ENCODE data around the gene EIPR1. TPM values are rescaled to one million over a fixed set of nuclear protein-coding genes. Genes with fewer than 3 reads are reported as not detected.

Gene EIPR1
- total and polyA plus RNA-seq, 2 donors (not counting 1 experiment from before 2014, with no cell fraction given) = 22.3 to 23.9 TPM

GRCh38 chr2:3324404-3325281, 53.0 kb downstream of the EIPR1 start:
- H3K36me3 ChIP-seq (ENCODE audit: control insufficient read depth, insufficient read depth, low read length) = no peaks in the 10 kb centered on the region
- TF ChIP-seq, protein P1, sequence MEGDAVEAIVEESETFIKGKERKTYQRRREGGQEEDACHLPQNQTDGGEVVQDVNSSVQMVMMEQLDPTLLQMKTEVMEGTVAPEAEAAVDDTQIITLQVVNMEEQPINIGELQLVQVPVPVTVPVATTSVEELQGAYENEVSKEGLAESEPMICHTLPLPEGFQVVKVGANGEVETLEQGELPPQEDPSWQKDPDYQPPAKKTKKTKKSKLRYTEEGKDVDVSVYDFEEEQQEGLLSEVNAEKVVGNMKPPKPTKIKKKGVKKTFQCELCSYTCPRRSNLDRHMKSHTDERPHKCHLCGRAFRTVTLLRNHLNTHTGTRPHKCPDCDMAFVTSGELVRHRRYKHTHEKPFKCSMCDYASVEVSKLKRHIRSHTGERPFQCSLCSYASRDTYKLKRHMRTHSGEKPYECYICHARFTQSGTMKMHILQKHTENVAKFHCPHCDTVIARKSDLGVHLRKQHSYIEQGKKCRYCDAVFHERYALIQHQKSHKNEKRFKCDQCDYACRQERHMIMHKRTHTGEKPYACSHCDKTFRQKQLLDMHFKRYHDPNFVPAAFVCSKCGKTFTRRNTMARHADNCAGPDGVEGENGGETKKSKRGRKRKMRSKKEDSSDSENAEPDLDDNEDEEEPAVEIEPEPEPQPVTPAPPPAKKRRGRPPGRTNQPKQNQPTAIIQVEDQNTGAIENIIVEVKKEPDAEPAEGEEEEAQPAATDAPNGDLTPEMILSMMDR (conservative IDR thresholded peaks at IDR 0.05 in 1 of 2, IDR thresholded peaks at IDR 0.05 in 1 of 2; ENCODE audit: low read depth in 1 of 2, low read length in 2 of 2) = no peak
- no peak for TF ChIP-seq EZH2 (IDR thresholded peaks at IDR 0.05; ENCODE audit: low read length, missing control alignments)
- no peak overlapping the region for H3K4me2 ChIP-seq (ENCODE audit: extremely low read depth, insufficient read depth, low read length)
- no peak overlapping the region for H3K9ac ChIP-seq (ENCODE audit: insufficient read depth, low read length)
- no peak overlapping the region for H3K27ac ChIP-seq (ENCODE audit: insufficient read depth, low read length)
- H3K4me3 ChIP-seq (replicated peaks in 1 of 4; ENCODE audit: control extremely low read depth in 1 of 4, insufficient read depth in 1 of 4, low read depth in 3 of 4, low read length in 4 of 4) = no peak overlapping the region
- H3K27me3 ChIP-seq (ENCODE audit: control insufficient read depth, insufficient read depth, low read length) = no peaks in the 10 kb centered on the region
- H3K9me3 ChIP-seq (ENCODE audit: control insufficient read depth, insufficient read depth, low read depth, low read length) = no peaks in the 10 kb centered on the region
- no peaks in the 10 kb centered on the region for H3K4me1 ChIP-seq (ENCODE audit: control insufficient read depth, extremely low read depth, insufficient read depth, low read length)
- H4K20me1 ChIP-seq (ENCODE audit: control insufficient read depth, extremely low read depth, insufficient read depth, low read length) = no peaks in the 10 kb centered on the region
- H3K79me2 ChIP-seq (ENCODE audit: control insufficient read depth, insufficient read depth, low read length) = no peaks in the 10 kb centered on the region
- DNase-seq (ENCODE audit: low read depth in 2 of 2) = no peak
- no peak overlapping the region for H2AFZ ChIP-seq (ENCODE audit: low read length)

DNA sequence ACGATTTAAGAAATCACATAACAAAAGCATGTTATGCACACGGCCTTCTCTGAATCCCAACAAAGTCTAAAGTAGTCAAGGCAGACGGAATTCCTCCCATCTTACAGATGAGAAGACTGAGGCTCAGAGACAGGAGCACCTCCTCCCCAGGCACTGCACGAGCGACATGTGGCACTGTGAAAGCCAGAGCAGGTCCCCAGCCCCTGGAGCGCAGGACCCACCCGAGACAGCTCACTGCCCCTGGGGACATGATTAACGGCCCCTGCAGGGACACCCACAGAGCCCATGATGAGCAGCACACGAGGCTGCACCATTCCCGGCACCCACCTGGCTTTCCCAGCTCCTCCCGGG, 53.6 kb downstream of the EIPR1 start:
- Histone ChIP-seq H3K4me3 (replicated peaks in 1 of 4; ENCODE audit: control extremely low read depth in 1 of 4, insufficient read depth in 1 of 4, low read depth in 3 of 4, low read length in 4 of 4) (no peak overlapping the region), H3K27me3 (ENCODE audit: control insufficient read depth, insufficient read depth, low read length) (no peaks in the 10 kb centered on the region), H3K9ac (ENCODE audit: insufficient read depth, low read length) (no peak overlapping the region), H3K36me3 (ENCODE audit: control insufficient read depth, insufficient read depth, low read length) (no peaks in the 10 kb centered on the region), H3K4me2 (ENCODE audit: extremely low read depth, insufficient read depth, low read length) (no peak overlapping the region), H2AFZ (ENCODE audit: low read length) (no peak overlapping the region), H4K20me1 (ENCODE audit: control insufficient read depth, extremely low read depth, insufficient read depth, low read length) (no peaks in the 10 kb centered on the region), H3K79me2 (ENCODE audit: control insufficient read depth, insufficient read depth, low read length) (no peaks in the 10 kb centered on the region), H3K4me1 (ENCODE audit: control insufficient read depth, extremely low read depth, insufficient read depth, low read length) (no peaks in the 10 kb centered on the region), H3K27ac (ENCODE audit: insufficient read depth, low read length) (no peak overlapping the region), H3K9me3 (ENCODE audit: control insufficient read depth, insufficient read depth, low read depth, low read length) (no peaks in the 10 kb centered on the region)
- no peak for DNase-seq (ENCODE audit: low read depth in 2 of 2)
- TF ChIP-seq, protein P1 (conservative IDR thresholded peaks at IDR 0.05 in 1 of 2, IDR thresholded peaks at IDR 0.05 in 1 of 2; ENCODE audit: low read depth in 1 of 2, low read length in 2 of 2) = no peak
- TF ChIP-seq EZH2 (IDR thresholded peaks at IDR 0.05; ENCODE audit: low read length, missing control alignments) = no peak

- Histone ChIP-seq H3K27ac (ENCODE audit: insufficient read depth, low read length) (no peak overlapping the region), H2AFZ (ENCODE audit: low read length) (no peak overlapping the region), H3K4me2 (ENCODE audit: extremely low read depth, insufficient read depth, low read length) (no peak overlapping the region), H3K36me3 (ENCODE audit: control insufficient read depth, insufficient read depth, low read length) (no peaks in the 10 kb centered on the region), H3K4me1 (ENCODE audit: control insufficient read depth, extremely low read depth, insufficient read depth, low read length) (no peaks in the 10 kb centered on the region), H3K4me3 (replicated peaks in 1 of 4; ENCODE audit: control extremely low read depth in 1 of 4, insufficient read depth in 1 of 4, low read depth in 3 of 4, low read length in 4 of 4) (no peak overlapping the region), H3K9me3 (ENCODE audit: control insufficient read depth, insufficient read depth, low read depth, low read length) (no peaks in the 10 kb centered on the region), H3K9ac (ENCODE audit: insufficient read depth, low read length) (no peak overlapping the region), H3K27me3 (ENCODE audit: control insufficient read depth, insufficient read depth, low read length) (no peaks in the 10 kb centered on the region), H3K79me2 (ENCODE audit: control insufficient read depth, insufficient read depth, low read length) (no peaks in the 10 kb centered on the region), H4K20me1 (ENCODE audit: control insufficient read depth, extremely low read depth, insufficient read depth, low read length) (no peaks in the 10 kb centered on the region)
- DNase-seq (ENCODE audit: low read depth in 2 of 2) = no peak
- TF ChIP-seq, protein P1 (conservative IDR thresholded peaks at IDR 0.05 in 1 of 2, IDR thresholded peaks at IDR 0.05 in 1 of 2; ENCODE audit: low read depth in 1 of 2, low read length in 2 of 2) = no peak
- no peak for TF ChIP-seq EZH2 (IDR thresholded peaks at IDR 0.05; ENCODE audit: low read length, missing control alignments)
Measured at GRCh38 chr2:3323360-3324035, 54.1 kb downstream of the EIPR1 start.
